Measurements from ENCODE around the gene R3HDM1.
"Not testable (repeated sequence)": the region's sequence is repeated elsewhere in the genome, so short reads cannot be mapped to it uniquely, and the experiment has no call there.

The R3HDM1 gene

GRCh38 chr2:135531231-135532197 is at the start of gene R3HDM1:
R3HDM1 (plus strand) TSS chr2:135531484; CDS start chr2:135604846, 73,362 bp downstream.
- DNase-seq (ENCODE audit: low spot score): peak; percentile 96
- FAIRE-seq: no peak

GRCh38 chr2:135485441-135485840 is 45.8 kb upstream of the R3HDM1 start:
- DNase-seq (ENCODE audit: low spot score): no peak
- no peak for FAIRE-seq

- DNase-seq (ENCODE audit: low spot score) (no peak), FAIRE-seq (no peak)
Observed at GRCh38 chr2:135490376-135490775, 40.9 kb upstream of the R3HDM1 start.

GRCh38 chr2:135494503-135494902 is 36.8 kb upstream of the R3HDM1 start:
- FAIRE-seq (no peak), DNase-seq (ENCODE audit: low spot score) (no peak)

- FAIRE-seq (no peak), DNase-seq (ENCODE audit: low spot score) (no peak)
Observed at GRCh38 chr2:135494917-135495316, 36.4 kb upstream of the R3HDM1 start.

GRCh38 chr2:135498588-135498987 is 32.7 kb upstream of the R3HDM1 start:
- not testable (repeated sequence) for FAIRE-seq; DNase-seq (ENCODE audit: low spot score)

GRCh38 chr2:135504811-135505210 is 26.5 kb upstream of the R3HDM1 start:
- FAIRE-seq: no peak
- no peak for DNase-seq (ENCODE audit: low spot score)

- FAIRE-seq (no peak), DNase-seq (ENCODE audit: low spot score) (no peak)
Observed at GRCh38 chr2:135510577-135510976, 20.7 kb upstream of the R3HDM1 start.

- FAIRE-seq: no peak
- no peak for DNase-seq (ENCODE audit: low spot score)
Observed at GRCh38 chr2:135512099-135512498, 19.2 kb upstream of the R3HDM1 start.

GRCh38 chr2:135525786-135526185 is 5.5 kb upstream of the R3HDM1 start:
- no peak for FAIRE-seq
- DNase-seq (ENCODE audit: low spot score): no peak

GRCh38 chr2:135528006-135528405 is 3.3 kb upstream of the R3HDM1 start:
- FAIRE-seq: no peak
- no peak for DNase-seq (ENCODE audit: low spot score)

- FAIRE-seq: no peak
- DNase-seq (ENCODE audit: low spot score): peak; percentile 90
Observed at GRCh38 chr2:135530313-135531230, 712 bp upstream of the R3HDM1 start, which contains the start of gene ZRANB3. ZRANB3 (minus strand) TSS chr2:135531218.

- no peak for DNase-seq (ENCODE audit: low spot score)
- no peak for FAIRE-seq
Observed at GRCh38 chr2:135532581-135532980, 1.3 kb downstream of the R3HDM1 start.

GRCh38 chr2:135533545-135533944 is 2.3 kb downstream of the R3HDM1 start:
- not testable (repeated sequence) for DNase-seq (ENCODE audit: low spot score); FAIRE-seq

- FAIRE-seq (no peak), DNase-seq (ENCODE audit: low spot score) (no peak)
Observed at GRCh38 chr2:135546436-135546835, 15.2 kb downstream of the R3HDM1 start.

GRCh38 chr2:135547311-135547710 is 16.0 kb downstream of the R3HDM1 start:
- DNase-seq (ENCODE audit: low spot score) (no peak), FAIRE-seq (no peak)

GRCh38 chr2:135551356-135551755 is 20.1 kb downstream of the R3HDM1 start:
- no peak for DNase-seq (ENCODE audit: low spot score)
- FAIRE-seq: no peak

- FAIRE-seq: no peak
- no peak for DNase-seq (ENCODE audit: low spot score)
Observed at GRCh38 chr2:135552887-135553286, 21.6 kb downstream of the R3HDM1 start.

- DNase-seq (ENCODE audit: low spot score) (no peak), FAIRE-seq (no peak)
Observed at GRCh38 chr2:135555311-135555710, 24.0 kb downstream of the R3HDM1 start.

- DNase-seq (ENCODE audit: low spot score) (no peak), FAIRE-seq (no peak)
Observed at GRCh38 chr2:135557530-135557929, 26.2 kb downstream of the R3HDM1 start.

- FAIRE-seq (no peak), DNase-seq (ENCODE audit: low spot score) (no peak)
Observed at GRCh38 chr2:135561925-135562324, 30.6 kb downstream of the R3HDM1 start.

GRCh38 chr2:135563793-135564192 is 32.5 kb downstream of the R3HDM1 start:
- no peak for DNase-seq (ENCODE audit: low spot score)
- no peak for FAIRE-seq
